Natural killer cell treated with Interleukin-12 subunit alpha and Interleukin-12 subunit beta and Interleukin-15 and Interleukin-18, amount 100 ng/mL, for 72 hours (primary cell): ENCODE results near the gene CARNS1. TPM values are rescaled to one million over a fixed set of nuclear protein-coding genes. Genes with fewer than 3 reads are reported as not detected.
"Not testable (repeated sequence)": the region's sequence is repeated elsewhere in the genome, so short reads cannot be mapped to it uniquely, and the experiment has no call there.

Experiments used
- ATAC-seq, 2 donors: fragments of 150-1000 bp; cut with Tn5 transposase in 1 of 2; sonication (Bioruptor Pico), chemical (Tn5 transposase) in 1 of 2; 2 replicates each; pipeline ENCODE4 v1.10.0; 2021
- DNase-seq: peaks from one replicate; pipeline ENCODE4 v3.0.0; 2022; ENCODE audit warnings: low spot score
- H3K27ac Mint-ChIP-seq, 2 donors: 1 replicate in 1 of 2; 2 replicates in 1 of 2; pipeline ENCODE4 v1.8.0; 2022; ENCODE audit warnings: mixed read lengths in 2 of 2, mild to moderate bottlenecking in 1 of 2, moderate library complexity in 1 of 2
- H3K27me3 Mint-ChIP-seq, 2 donors: 1 replicate in 1 of 2; 2 replicates in 1 of 2; pipeline ENCODE4 v1.8.0; 2022; ENCODE audit warnings: mixed read lengths in 2 of 2
- H3K36me3 Mint-ChIP-seq: one replicate; pipeline ENCODE4 v1.8.0; 2022; ENCODE audit warnings: mixed read lengths
- H3K4me1 Mint-ChIP-seq, 2 donors: 1 replicate in 1 of 2; 2 replicates in 1 of 2; pipeline ENCODE4 v1.8.0; 2022; ENCODE audit warnings: low read depth in 2 of 2, mixed read lengths in 2 of 2, mild to moderate bottlenecking in 1 of 2
- H3K4me3 Mint-ChIP-seq: one replicate; pipeline ENCODE4 v1.8.0; 2022; ENCODE audit warnings: mixed read lengths
- H3K9me3 Mint-ChIP-seq: 2 replicates; pipeline ENCODE4 v1.8.0; 2022; ENCODE audit warnings: mixed read lengths
- total RNA-seq, 2 donors: library from RNA; stranded (reverse); gene quantifications; one replicate each; pipeline ENCODE4 v1.2.3, GENCODE V29; 2022

Gene CARNS1
- total RNA-seq, 2 donors from 2014 or later, result 2.3 to 4.9 TPM

DNA sequence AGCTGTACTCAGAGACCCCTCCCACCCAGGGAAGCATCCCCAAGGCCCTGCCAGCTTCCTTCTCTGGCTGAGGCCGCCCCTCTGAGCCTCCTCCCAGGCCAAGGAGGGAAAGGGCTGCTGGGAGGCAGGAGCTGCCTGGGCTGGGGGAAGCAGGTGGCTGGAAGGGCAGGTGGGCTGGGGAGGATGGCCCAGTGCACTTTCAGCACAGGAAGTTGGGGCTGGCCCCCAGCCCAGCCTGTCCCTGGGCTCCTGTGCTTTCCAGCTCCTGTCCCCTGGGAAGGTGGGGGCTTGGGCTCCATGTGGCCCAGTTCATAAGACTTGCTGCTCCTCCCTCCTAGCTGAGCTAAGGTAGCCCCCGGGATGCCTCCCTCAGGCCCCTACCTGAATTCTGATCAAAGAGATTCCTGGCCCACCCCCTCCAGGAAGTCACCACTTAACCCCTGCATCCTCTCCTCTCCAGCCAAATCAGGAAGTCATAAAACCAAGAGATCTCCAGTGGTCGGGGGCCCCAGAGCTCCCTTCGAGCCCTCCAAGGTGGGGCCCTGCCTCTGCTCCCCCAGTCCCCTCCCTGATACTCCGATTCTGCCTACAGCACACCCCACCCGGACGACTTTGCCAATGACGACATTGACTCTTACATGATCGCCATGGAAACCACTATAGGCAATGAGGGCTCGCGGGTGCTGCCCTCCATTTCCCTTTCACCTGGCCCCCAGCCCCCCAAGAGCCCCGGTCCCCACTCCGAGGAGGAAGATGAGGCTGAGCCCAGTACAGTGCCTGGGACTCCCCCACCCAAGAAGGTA, 18.7 kb upstream of the CARNS1 start:
- DNase-seq (no peak), ATAC-seq (no peak)
- peaks cover 27 to 35% of the 10 kb centered on the region in 2 donors for H3K4me1 Mint-ChIP-seq
- no peaks in the 10 kb centered on the region for H3K9me3 Mint-ChIP-seq
- H3K27ac Mint-ChIP-seq, result peak overlapping the region; percentile 67 to 89
- H3K4me3 Mint-ChIP-seq, result peak overlapping the region; percentile 62
- H3K27me3 Mint-ChIP-seq, result no peaks in the 10 kb centered on the region
- H3K36me3 Mint-ChIP-seq, result peaks cover 4% of the 10 kb centered on the region

GRCh38 chr11:67397536-67397935, 17.9 kb upstream of the CARNS1 start:
- Mint-ChIP-seq H3K9me3 (no peaks in the 10 kb centered on the region), H3K4me3 (peak overlapping the region; percentile 41), H3K27me3 (no peaks in the 10 kb centered on the region), H3K27ac (peak overlapping the region; percentile 67 to 75), H3K4me1 (peaks cover 26 to 31% of the 10 kb centered on the region in 2 donors), H3K36me3 (peaks cover 4% of the 10 kb centered on the region)
- DNase-seq (no peak), ATAC-seq (no peak)

GRCh38 chr11:67397986-67398660, 17.4 kb upstream of the CARNS1 start:
- Mint-ChIP-seq H3K4me3 (peak overlapping the region; percentile 41), H3K36me3 (peaks cover 4% of the 10 kb centered on the region), H3K27ac (peak overlapping the region; percentile 55 to 75), H3K4me1 (peaks cover 24 to 28% of the 10 kb centered on the region in 2 donors), H3K9me3 (no peaks in the 10 kb centered on the region), H3K27me3 (no peaks in the 10 kb centered on the region)
- DNase-seq (no peak), ATAC-seq (no peak)

DNA sequence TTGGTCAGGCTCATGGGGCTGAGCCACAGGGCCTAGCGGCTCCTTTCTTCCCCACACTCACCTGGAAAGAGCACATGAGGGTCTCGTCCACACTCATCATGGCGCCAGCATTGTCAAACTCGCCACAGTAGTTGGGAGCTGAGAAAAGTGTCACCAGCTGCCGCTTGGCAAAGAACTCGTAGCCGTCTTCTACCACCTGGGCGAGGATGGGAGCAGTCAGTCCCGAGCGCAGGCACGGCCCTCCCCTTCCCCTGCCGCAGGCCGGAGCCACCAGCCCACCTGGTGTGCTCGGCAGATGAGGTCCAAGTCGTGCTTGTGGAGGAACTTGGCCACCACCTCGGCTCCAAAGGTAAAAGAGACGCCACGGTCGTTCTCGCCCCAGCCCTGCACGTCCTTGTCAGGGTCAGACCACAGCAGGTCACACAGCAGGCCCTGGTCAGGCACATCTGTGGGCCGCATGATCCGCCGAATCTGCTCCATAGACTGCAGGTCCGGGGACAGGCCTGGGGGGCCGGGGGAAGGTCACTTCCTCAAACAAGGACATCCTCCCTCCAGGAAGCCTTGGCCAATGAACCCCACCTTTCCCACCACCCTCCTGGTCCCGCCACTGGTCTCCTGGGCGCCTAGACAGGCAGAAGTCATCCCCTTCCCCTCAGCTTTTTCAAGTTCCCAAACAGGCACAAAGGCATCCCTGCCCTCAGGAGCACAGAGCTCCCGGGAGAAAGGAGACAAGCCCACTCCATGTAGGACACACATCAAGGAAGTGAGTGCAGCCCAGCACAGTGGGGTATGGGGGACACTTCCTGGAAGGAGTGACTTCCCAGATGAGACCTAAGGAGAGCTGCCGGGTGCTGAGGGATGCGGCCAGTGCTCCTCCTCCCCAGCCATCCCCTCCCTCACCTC, 16.6 kb upstream of the CARNS1 start:
- DNase-seq (no peak), ATAC-seq (no peak)
- H3K4me3 Mint-ChIP-seq, result peak overlapping the region; percentile 30
- H3K4me1 Mint-ChIP-seq, result peaks cover 27 to 32% of the 10 kb centered on the region in 2 donors
- no peaks in the 10 kb centered on the region for H3K9me3 Mint-ChIP-seq
- no peaks in the 10 kb centered on the region for H3K27me3 Mint-ChIP-seq
- peaks cover 4% of the 10 kb centered on the region for H3K36me3 Mint-ChIP-seq
- H3K27ac Mint-ChIP-seq, result no peak overlapping the region

- Mint-ChIP-seq H3K4me3 (peak overlapping the region; percentile 96), H3K9me3 (no peaks in the 10 kb centered on the region), H3K4me1 (peaks cover 35 to 40% of the 10 kb centered on the region in 2 donors), H3K27me3 (no peaks in the 10 kb centered on the region), H3K36me3 (peaks cover 4% of the 10 kb centered on the region), H3K27ac (peak overlapping the region; percentile 71 to 87)
- ATAC-seq (no peak), DNase-seq (no peak)
Measured at GRCh38 chr11:67400251-67400941, 15.1 kb upstream of the CARNS1 start.

DNA sequence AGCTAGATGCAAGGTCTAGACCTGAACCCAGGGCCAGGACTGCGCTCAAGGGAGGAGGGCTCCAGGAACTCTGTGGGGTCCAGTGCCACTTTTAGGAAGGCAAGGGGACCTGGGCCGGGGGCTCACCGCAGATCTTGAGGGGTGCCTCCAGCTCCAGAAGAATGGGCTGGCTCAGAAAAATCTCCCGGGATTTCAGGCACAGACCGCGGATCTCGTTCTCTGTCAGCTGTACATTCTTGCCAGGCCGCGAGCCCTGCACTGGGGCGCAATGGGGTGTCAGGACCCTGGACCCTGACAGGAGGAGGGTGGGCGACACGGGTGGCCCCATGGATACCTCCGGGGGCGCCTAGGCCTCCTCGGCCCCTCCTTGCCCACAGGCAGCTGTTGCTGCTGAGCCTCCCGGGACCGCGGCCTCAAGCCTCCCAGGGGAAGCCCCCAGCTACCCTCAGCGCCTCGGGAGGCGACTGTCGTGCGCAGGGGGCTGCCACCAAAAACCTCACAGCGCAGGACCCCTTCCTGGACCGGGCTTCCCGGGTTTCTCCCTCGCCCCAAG, 14.5 kb upstream of the CARNS1 start:
- H3K36me3 Mint-ChIP-seq, result peaks cover 4% of the 10 kb centered on the region
- H3K27me3 Mint-ChIP-seq, result no peaks in the 10 kb centered on the region
- H3K4me3 Mint-ChIP-seq, result peak overlapping the region; percentile 96
- H3K4me1 Mint-ChIP-seq, result peaks cover 35 to 40% of the 10 kb centered on the region in 2 donors
- H3K27ac Mint-ChIP-seq, result peak overlapping the region; percentile 71 to 87
- ATAC-seq, result peak in 1 of 2 donors; percentile 8
- no peaks in the 10 kb centered on the region for H3K9me3 Mint-ChIP-seq
- no peak for DNase-seq

DNA sequence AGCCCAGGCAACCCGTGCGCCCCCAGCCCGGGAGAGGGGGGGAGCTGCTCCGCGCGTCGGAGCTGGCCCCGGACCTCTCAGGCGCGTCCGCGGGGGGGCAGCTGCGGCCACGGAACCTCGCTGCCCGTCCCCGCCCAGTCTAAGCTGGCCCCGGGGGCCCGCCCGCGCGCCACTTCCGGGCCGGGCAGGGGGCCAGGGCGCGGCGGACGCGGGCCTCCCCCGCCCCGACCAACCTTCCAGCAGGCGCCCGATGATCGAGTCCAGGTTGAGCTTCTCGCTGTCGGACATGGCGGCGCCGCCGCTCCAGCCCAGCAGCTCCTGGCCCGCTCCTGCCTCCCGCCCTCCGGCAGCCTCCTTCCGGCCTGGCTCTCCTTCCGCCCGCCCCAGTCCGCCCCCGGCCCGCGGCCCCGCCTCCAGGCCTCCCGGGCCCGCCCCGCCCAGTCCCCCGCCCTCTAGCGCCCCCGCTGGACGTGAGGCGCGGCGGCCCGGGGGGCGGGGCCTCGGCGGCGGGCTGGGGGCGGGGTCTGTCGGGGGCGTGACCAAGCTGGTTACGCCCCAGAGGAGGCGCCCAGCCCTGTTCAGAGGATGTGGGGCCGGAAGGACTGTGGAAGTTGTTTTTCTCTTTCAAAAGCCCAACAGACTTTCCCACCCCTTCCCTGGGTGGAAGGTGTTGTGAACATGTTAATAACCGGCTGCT, 13.8 kb upstream of the CARNS1 start, which contains the start of gene PPP1CA:
Gene PPP1CA, minus strand, starts transcription at position 364 of the 697 bp plus-strand sequence. Its CDS starts 76 bp downstream, at position 288.
- H3K36me3 Mint-ChIP-seq, result peaks cover 4% of the 10 kb centered on the region

GRCh38 chr11:67402192-67402839, 13.2 kb upstream of the CARNS1 start:
- not testable (repeated sequence) for H3K36me3 Mint-ChIP-seq, H3K27me3 Mint-ChIP-seq, H3K9me3 Mint-ChIP-seq, DNase-seq, ATAC-seq
- H3K4me3 Mint-ChIP-seq, result peak overlapping the region; percentile 62
- peaks cover 36 to 42% of the 10 kb centered on the region in 2 donors for H3K4me1 Mint-ChIP-seq
- peak overlapping the region; percentile 97 for H3K27ac Mint-ChIP-seq

More for the DNA sequence above, 13.8 kb upstream of the CARNS1 start, which contains the start of gene PPP1CA:
- ATAC-seq (peak; percentile 88 to 93), DNase-seq (peak; percentile 92)
- H3K27me3 Mint-ChIP-seq, result no peaks in the 10 kb centered on the region
- peak within 1 kb of the TSS; percentile 97 for H3K27ac Mint-ChIP-seq
- no peaks in the 10 kb centered on the region for H3K9me3 Mint-ChIP-seq
- peak within 1 kb of the TSS; percentile 96 for H3K4me3 Mint-ChIP-seq
- H3K4me1 Mint-ChIP-seq, result peaks cover 35 to 43% of the 10 kb centered on the region in 2 donors

GRCh38 chr11:67403085-67403484, 12.4 kb upstream of the CARNS1 start:
- H3K36me3 Mint-ChIP-seq, DNase-seq, H3K9me3 Mint-ChIP-seq, H3K27me3 Mint-ChIP-seq, ATAC-seq: not testable (repeated sequence)
- Mint-ChIP-seq H3K4me3 (peak overlapping the region; percentile 91), H3K27ac (peak overlapping the region; percentile 97), H3K4me1 (peaks cover 36 to 41% of the 10 kb centered on the region in 2 donors)

DNA sequence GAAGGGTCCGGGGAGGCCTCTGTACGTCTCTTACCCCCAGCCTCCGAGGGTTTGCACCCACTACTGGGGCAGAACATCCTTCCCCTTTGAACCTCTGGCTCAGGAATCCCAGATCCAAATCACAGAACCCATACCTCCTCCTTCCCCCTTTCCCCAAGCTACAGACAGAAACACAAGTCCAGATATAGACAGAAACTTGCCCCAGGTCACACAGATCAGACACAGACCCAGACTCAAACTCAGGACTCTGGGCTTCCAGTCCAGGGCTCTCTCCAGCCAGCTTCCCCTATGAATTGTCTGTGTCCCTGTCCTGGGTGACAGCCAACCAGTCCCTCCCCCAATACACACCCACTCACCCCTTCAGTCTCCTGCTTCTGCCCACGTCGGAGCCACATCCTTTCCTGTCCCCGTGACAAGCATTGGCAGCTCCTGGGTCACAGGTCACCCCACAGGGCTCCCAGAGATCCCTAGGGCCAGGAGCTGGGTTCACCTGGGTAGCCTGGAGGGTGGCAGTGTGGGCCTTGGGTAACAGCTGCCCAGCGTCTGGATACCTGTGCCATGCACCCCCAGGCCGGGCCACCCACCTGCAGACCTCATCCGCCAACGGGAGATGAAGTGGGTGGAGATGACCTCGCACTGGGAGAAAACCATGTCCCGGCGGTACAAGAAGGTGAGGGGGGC, 10.8 kb upstream of the CARNS1 start:
- DNase-seq (no peak), ATAC-seq (no peak)
- Mint-ChIP-seq H3K9me3 (no peaks in the 10 kb centered on the region), H3K4me1 (peaks cover 42 to 45% of the 10 kb centered on the region in 2 donors), H3K4me3 (peak overlapping the region; percentile 91), H3K27me3 (no peaks in the 10 kb centered on the region), H3K36me3 (peaks cover 4% of the 10 kb centered on the region), H3K27ac (peak overlapping the region; percentile 97)

GRCh38 chr11:67405196-67405567, 10.3 kb upstream of the CARNS1 start:
- Mint-ChIP-seq H3K36me3 (peaks cover 4% of the 10 kb centered on the region), H3K27ac (peak overlapping the region; percentile 97), H3K4me1 (peaks cover 44 to 48% of the 10 kb centered on the region in 2 donors), H3K4me3 (peak overlapping the region; percentile 91), H3K9me3 (no peaks in the 10 kb centered on the region), H3K27me3 (no peaks in the 10 kb centered on the region)
- ATAC-seq, result no peak
- no peak for DNase-seq
